K562 (cell line): ENCODE measurements around the gene NUP188. TPM values are rescaled to one million over a fixed set of nuclear protein-coding genes. Genes with fewer than 3 reads are reported as not detected.
A peak's percentile ranks its signal among the peaks of the same experiment; 100 is the strongest.

Source experiments
- ARID1B ChIP-seq: fragments of 450-650 bp; IDR thresholded peaks from 2 replicates; pipeline ENCODE4 v1.6.1; 2016; ENCODE audit warnings: antibody characterized with exemption, mild to moderate bottlenecking, inconsistent platforms
- CBX3 ChIP-seq, 2 experiments: IDR thresholded peaks; 1 replicate in 1 of 2; 2 replicates in 1 of 2; pipeline ENCODE4 v1.6.1; 2012; ENCODE audit warnings: inconsistent platforms in 2 of 2, low read length in 2 of 2, borderline replicate concordance in 1 of 2, control low read depth in 1 of 2
- CEBPB ChIP-seq: fragments of 450-650 bp; IDR thresholded peaks from 2 replicates; pipeline ENCODE4 v1.6.1; 2016; ENCODE audit warnings: missing genetic modification characterization, missing compliant biosample characterization
- HSF4 ChIP-seq: fragments of 250-450 bp; sonication (Bioruptor Pico); IDR thresholded peaks from 2 replicates; pipeline ENCODE4 v2.1.2; 2022; ENCODE audit warnings: mild to moderate bottlenecking, moderate library complexity, borderline replicate concordance
- MIER1 ChIP-seq: fragments of 450-650 bp; IDR thresholded peaks from 2 replicates; pipeline ENCODE4 v1.6.1; 2016; ENCODE audit warnings: antibody characterized with exemption, mild to moderate bottlenecking, low read depth
- PURB ChIP-seq: sonication (generic); formaldehyde crosslinking; IDR thresholded peaks from 2 replicates; pipeline ENCODE4 v1.9.0; 2021; ENCODE audit warnings: low read depth, mild to moderate bottlenecking, missing genetic modification reagents
- PYGO2 ChIP-seq: fragments of 450-650 bp; IDR thresholded peaks from 2 replicates; pipeline ENCODE4 v1.6.1; 2016; ENCODE audit warnings: mild to moderate bottlenecking, missing genetic modification characterization, moderate library complexity, missing compliant biosample characterization
- RREB1 ChIP-seq: fragments of 250-450 bp; sonication (Bioruptor Pico); IDR thresholded peaks from 2 replicates; pipeline ENCODE4 v1.4.0; 2020
- SIN3B ChIP-seq: fragments of 450-650 bp; IDR thresholded peaks from 2 replicates; pipeline ENCODE4 v1.6.1; 2017; ENCODE audit warnings: low read depth, mild to moderate bottlenecking, moderate library complexity
- VEZF1 ChIP-seq: fragments of 200-800 bp; sonication (Bioruptor generic); IDR thresholded peaks from 2 replicates; pipeline ENCODE4 v1.6.1; 2017; ENCODE audit warnings: missing genetic modification characterization, missing compliant biosample characterization
- ZNF24 ChIP-seq: fragments of 450-650 bp; IDR thresholded peaks from 2 replicates; pipeline ENCODE4 v1.6.1; 2016
- polyA plus RNA-seq, 8 experiments: library from polyadenylated mRNA; depleted of rRNA in 4 of 8; stranded (reverse) in 5 of 8; unstranded in 3 of 8; fragments of >200 nt; fragmentation: Nextera tagmentation in 2 of 8; fragmentation: Illumina TruSeq in 1 of 8; extraction: Ambion mirVana in 2 of 8; extraction: Trizol in 1 of 8; gene quantifications; 2 replicates each; pipeline versions ENCODE4 v1.2.1 to v1.2.3, GENCODE V29; 2011 to 2014; ENCODE audit warnings: inconsistent platforms in 1 of 8, missing spikeins in 1 of 8
- total RNA-seq, 7 experiments: library from RNA; depleted of rRNA in 6 of 7; stranded (reverse); fragments of >200 nt in 6 of 7; fragmentation: Illumina TruSeq in 2 of 7; extraction: Trizol in 2 of 7; gene quantifications; 2 replicates each; pipeline versions ENCODE4 v1.2.1 to v1.2.3, GENCODE V29; 2011 to 2021; ENCODE audit warnings: low replicate concordance in 1 of 7
- TF ChIP-seq, protein P1 (sequence below): fragments of 250-450 bp; sonication (Bioruptor Pico); IDR thresholded peaks from 2 replicates; pipeline ENCODE4 v1.4.0; 2020; ENCODE audit warnings: mild to moderate bottlenecking, moderate library complexity
- TF ChIP-seq, protein P2 (sequence below): IDR thresholded peaks from 2 replicates; pipeline ENCODE4 v1.6.1; 2012; ENCODE audit warnings: low read depth, low read length, improper control_type of control experiment, borderline replicate concordance

The NUP188 gene
- total and polyA plus RNA-seq, 9 of the 15 experiments (the other 6 are each of a cell fraction or from before 2014, with no cell fraction given) = 11.7 to 135 (median 70.6) TPM

GRCh38 chr9:129023036-129023907 lies 75.8 kb downstream of the NUP188 start (continued):
- TF ChIP-seq CBX3 (IDR thresholded peaks at IDR 0.05; ENCODE audit: borderline replicate concordance in 1 of 2, low read length in 2 of 2) = peak in 1 of 2 experiments; percentile 79; a peak in 2 of 3 replicates
- peak; percentile 72 for TF ChIP-seq VEZF1
- no peak for TF ChIP-seq PURB
- TF ChIP-seq, protein P1, sequence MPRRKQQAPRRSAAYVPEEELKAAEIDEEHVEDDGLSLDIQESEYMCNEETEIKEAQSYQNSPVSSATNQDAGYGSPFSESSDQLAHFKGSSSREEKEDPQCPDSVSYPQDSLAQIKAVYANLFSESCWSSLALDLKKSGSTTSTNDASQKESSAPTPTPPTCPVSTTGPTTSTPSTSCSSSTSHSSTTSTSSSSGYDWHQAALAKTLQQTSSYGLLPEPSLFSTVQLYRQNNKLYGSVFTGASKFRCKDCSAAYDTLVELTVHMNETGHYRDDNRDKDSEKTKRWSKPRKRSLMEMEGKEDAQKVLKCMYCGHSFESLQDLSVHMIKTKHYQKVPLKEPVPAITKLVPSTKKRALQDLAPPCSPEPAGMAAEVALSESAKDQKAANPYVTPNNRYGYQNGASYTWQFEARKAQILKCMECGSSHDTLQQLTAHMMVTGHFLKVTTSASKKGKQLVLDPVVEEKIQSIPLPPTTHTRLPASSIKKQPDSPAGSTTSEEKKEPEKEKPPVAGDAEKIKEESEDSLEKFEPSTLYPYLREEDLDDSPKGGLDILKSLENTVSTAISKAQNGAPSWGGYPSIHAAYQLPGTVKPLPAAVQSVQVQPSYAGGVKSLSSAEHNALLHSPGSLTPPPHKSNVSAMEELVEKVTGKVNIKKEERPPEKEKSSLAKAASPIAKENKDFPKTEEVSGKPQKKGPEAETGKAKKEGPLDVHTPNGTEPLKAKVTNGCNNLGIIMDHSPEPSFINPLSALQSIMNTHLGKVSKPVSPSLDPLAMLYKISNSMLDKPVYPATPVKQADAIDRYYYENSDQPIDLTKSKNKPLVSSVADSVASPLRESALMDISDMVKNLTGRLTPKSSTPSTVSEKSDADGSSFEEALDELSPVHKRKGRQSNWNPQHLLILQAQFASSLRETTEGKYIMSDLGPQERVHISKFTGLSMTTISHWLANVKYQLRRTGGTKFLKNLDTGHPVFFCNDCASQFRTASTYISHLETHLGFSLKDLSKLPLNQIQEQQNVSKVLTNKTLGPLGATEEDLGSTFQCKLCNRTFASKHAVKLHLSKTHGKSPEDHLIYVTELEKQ (CRISPR knock-in tag) = no peak
- 0 out of 2 replicates have a peak, but pooled peaks have one; percentile 20 for TF ChIP-seq MIER1
- no peak for TF ChIP-seq PYGO2
- TF ChIP-seq, protein P2, sequence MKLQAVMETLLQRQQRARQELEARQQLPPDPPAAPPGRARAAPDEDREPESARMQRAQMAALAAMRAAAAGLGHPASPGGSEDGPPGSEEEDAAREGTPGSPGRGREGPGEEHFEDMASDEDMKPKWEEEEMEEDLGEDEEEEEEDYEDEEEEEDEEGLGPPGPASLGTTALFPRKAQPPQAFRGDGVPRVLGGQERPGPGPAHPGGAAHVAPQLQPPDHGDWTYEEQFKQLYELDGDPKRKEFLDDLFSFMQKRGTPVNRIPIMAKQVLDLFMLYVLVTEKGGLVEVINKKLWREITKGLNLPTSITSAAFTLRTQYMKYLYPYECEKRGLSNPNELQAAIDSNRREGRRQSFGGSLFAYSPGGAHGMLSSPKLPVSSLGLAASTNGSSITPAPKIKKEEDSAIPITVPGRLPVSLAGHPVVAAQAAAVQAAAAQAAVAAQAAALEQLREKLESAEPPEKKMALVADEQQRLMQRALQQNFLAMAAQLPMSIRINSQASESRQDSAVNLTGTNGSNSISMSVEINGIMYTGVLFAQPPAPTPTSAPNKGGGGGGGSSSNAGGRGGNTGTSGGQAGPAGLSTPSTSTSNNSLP = no peak
- TF ChIP-seq RREB1 (CRISPR knock-in tag) = 0 out of 2 replicates have a peak, but pooled peaks have one; percentile 12
- no peak for TF ChIP-seq HSF4
- peak; percentile 92 for TF ChIP-seq ARID1B
- peak; percentile 59 for TF ChIP-seq CEBPB (tag)
- peak; percentile 50; the same call in 1 of the 2 replicates for TF ChIP-seq ZNF24
- 0 out of 2 replicates have a peak, but pooled peaks have one; percentile 15 for TF ChIP-seq SIN3B
